Measurements from ENCODE around the gene PITX3.
"Not testable (repeated sequence)": the region's sequence is repeated elsewhere in the genome, so short reads cannot be mapped to it uniquely, and the experiment has no call there.

Gene PITX3

GRCh38 chr10:102225646-102226541 lies 15.4 kb downstream of the PITX3 start, which contains the start of gene ELOVL3:
Gene ELOVL3, plus strand, starts transcription at chr10:102226299. Its CDS starts 250 bp downstream, at chr10:102226549.
- DNase-seq = peak; percentile 88

- no peak for DNase-seq
Observed at GRCh38 chr10:102222797-102223196, 18.5 kb downstream of the PITX3 start.

- no peak for DNase-seq
Observed at GRCh38 chr10:102220612-102221011, 20.7 kb downstream of the PITX3 start.

- DNase-seq = no peak
Observed at GRCh38 chr10:102219370-102219769, 21.9 kb downstream of the PITX3 start.

GRCh38 chr10:102213599-102213998 lies 27.7 kb downstream of the PITX3 start:
- DNase-seq = not testable (repeated sequence)

- no peak for DNase-seq
Observed at GRCh38 chr10:102211615-102212299, 29.6 kb downstream of the PITX3 start.

GRCh38 chr10:102208311-102209035 lies 32.8 kb downstream of the PITX3 start:
- no peak for DNase-seq

GRCh38 chr10:102202386-102202785 lies 38.9 kb downstream of the PITX3 start:
- DNase-seq = no peak

- no peak for DNase-seq
Observed at GRCh38 chr10:102200751-102201640, 40.3 kb downstream of the PITX3 start.

GRCh38 chr10:102198027-102198426 lies 43.3 kb downstream of the PITX3 start:
- no peak for DNase-seq

GRCh38 chr10:102196893-102197292 lies 44.4 kb downstream of the PITX3 start:
- DNase-seq = no peak

- DNase-seq = no peak
Observed at GRCh38 chr10:102195296-102195870, 45.9 kb downstream of the PITX3 start.

- DNase-seq = no peak
Observed at GRCh38 chr10:102191956-102192355, 49.4 kb downstream of the PITX3 start.

- DNase-seq = peak; percentile 56
Observed at GRCh38 chr10:102188941-102189898, 52.1 kb downstream of the PITX3 start.

GRCh38 chr10:102188298-102188940 lies 52.9 kb downstream of the PITX3 start:
- DNase-seq = no peak

- DNase-seq = no peak
Observed at GRCh38 chr10:102185811-102186527, 55.3 kb downstream of the PITX3 start.

- DNase-seq = no peak
Observed at GRCh38 chr10:102185272-102185671, 56.0 kb downstream of the PITX3 start.

GRCh38 chr10:102184606-102185005 lies 56.7 kb downstream of the PITX3 start:
- DNase-seq = no peak
